Loucy (cell line): ENCODE measurements around the gene CBX3.

Experiments used
- H2AFZ ChIP-seq: fragments of 200-600 bp; sonication (generic); 2 replicates; pipeline ENCODE4 v1.6.0; 2016; ENCODE audit warnings: antibody characterized with exemption, mild to moderate bottlenecking, low read length, moderate library complexity
- H3F3A ChIP-seq: fragments of 200-600 bp; 2 replicates; pipeline ENCODE4 v1.6.0; 2016; ENCODE audit warnings: antibody characterized with exemption, low read depth, mild to moderate bottlenecking
- H3K27me3 ChIP-seq: fragments of 200-600 bp; sonication (generic); 2 replicates; pipeline ENCODE4 v1.6.1; 2014; ENCODE audit warnings: low read length, mild to moderate bottlenecking; ENCODE audit not compliant: insufficient read depth, poor library complexity, severe bottlenecking
- H3K36me3 ChIP-seq: fragments of 200-600 bp; sonication (generic); 2 replicates; pipeline ENCODE4 v1.6.1; 2016; ENCODE audit warnings: low read length; ENCODE audit not compliant: insufficient read depth
- H3K4me1 ChIP-seq: fragments of 200-600 bp; sonication (generic); 2 replicates; pipeline ENCODE4 v1.5.1; 2014; ENCODE audit warnings: low read length, mild to moderate bottlenecking; ENCODE audit not compliant: insufficient read depth, poor library complexity, severe bottlenecking
- H3K4me2 ChIP-seq: fragments of 200-600 bp; sonication (generic); 2 replicates; pipeline ENCODE4 v1.6.0; 2014; ENCODE audit warnings: antibody characterized with exemption, low read length, low read depth, mild to moderate bottlenecking; ENCODE audit not compliant: poor library complexity, severe bottlenecking
- H3K4me3 ChIP-seq: fragments of 200-600 bp; sonication (generic); 2 replicates; pipeline ENCODE4 v1.5.1; 2014; ENCODE audit warnings: low read length, mild to moderate bottlenecking, mixed read lengths; ENCODE audit not compliant: poor library complexity, severe bottlenecking
- H3K79me2 ChIP-seq: fragments of 200-600 bp; sonication (generic); 2 replicates; pipeline ENCODE4 v1.6.1; 2014; ENCODE audit warnings: low read length; ENCODE audit not compliant: insufficient read depth
- H3K9ac ChIP-seq: fragments of 200-600 bp; sonication (generic); 2 replicates; pipeline ENCODE4 v1.6.0; 2014; ENCODE audit warnings: mild to moderate bottlenecking, low read depth, low read length, moderate library complexity; ENCODE audit not compliant: poor library complexity, severe bottlenecking
- H3K9me2 ChIP-seq: fragments of 200-600 bp; sonication (generic); replicated peaks from 2 replicates; pipeline ENCODE4 v1.6.1; 2016; ENCODE audit warnings: low read depth, low read length, mixed read lengths
- H3K9me3 ChIP-seq: fragments of 200-600 bp; sonication (generic); 2 replicates; pipeline ENCODE4 v1.6.1; 2014; ENCODE audit warnings: mild to moderate bottlenecking, antibody characterized with exemption, low read length, low read depth; ENCODE audit not compliant: insufficient read depth
- H4K20me1 ChIP-seq: fragments of 200-600 bp; sonication (generic); 2 replicates; pipeline ENCODE4 v1.6.0; 2014; ENCODE audit warnings: antibody characterized with exemption, low read length, mild to moderate bottlenecking; ENCODE audit not compliant: insufficient read depth, poor library complexity, severe bottlenecking
- EZH2phosphoT487 ChIP-seq: fragments of 200-600 bp; IDR thresholded peaks from 2 replicates; pipeline ENCODE4 v1.6.1; 2018; ENCODE audit warnings: antibody characterized with exemption, mild to moderate bottlenecking, moderate library complexity, borderline replicate concordance
- TF ChIP-seq, protein P1 (sequence below): fragments of 200-600 bp; sonication (generic); conservative IDR thresholded peaks from 2 replicates; pipeline ENCODE4 v1.5.1; 2014; ENCODE audit warnings: mild to moderate bottlenecking, antibody characterized with exemption, low read length

CBX3 gene

DNA sequence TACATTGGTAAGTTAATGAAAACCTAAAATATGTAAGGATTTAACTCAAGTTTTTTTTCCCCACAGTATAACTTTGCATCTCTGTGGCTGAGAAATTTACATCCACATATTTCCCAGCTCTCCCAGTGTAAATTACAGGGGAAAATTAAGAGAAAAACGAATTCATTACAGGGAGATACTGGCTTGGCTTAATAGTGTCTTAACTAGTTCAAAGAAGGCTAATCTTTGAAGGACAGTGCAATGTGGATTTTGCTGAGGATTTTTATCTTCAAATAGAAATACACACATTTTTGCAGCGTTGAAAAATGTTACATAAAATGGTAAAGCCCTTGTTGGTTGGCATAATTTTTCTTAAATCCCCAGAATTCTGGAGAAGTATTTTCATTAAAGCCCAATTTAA lies 1.5 kb downstream of the CBX3 start:
- Histone ChIP-seq H4K20me1 (peaks cover 80% of the 10 kb centered on the region), H2AFZ (no peak overlapping the region), H3K9ac (peak overlapping the region; percentile 99), H3K4me3 (peak overlapping the region; percentile 93), H3K9me2 (no peaks in the 10 kb centered on the region), H3K4me2 (peak overlapping the region; percentile 88), H3K9me3 (no peaks in the 10 kb centered on the region), H3F3A (peaks cover 5% of the 10 kb centered on the region), H3K79me2 (peaks cover 89% of the 10 kb centered on the region), H3K36me3 (peaks cover 42% of the 10 kb centered on the region), H3K27me3 (peaks cover 14% of the 10 kb centered on the region), H3K4me1 (peaks cover 45% of the 10 kb centered on the region)
- TF ChIP-seq EZH2phosphoT487: no peak
- TF ChIP-seq, protein P1, sequence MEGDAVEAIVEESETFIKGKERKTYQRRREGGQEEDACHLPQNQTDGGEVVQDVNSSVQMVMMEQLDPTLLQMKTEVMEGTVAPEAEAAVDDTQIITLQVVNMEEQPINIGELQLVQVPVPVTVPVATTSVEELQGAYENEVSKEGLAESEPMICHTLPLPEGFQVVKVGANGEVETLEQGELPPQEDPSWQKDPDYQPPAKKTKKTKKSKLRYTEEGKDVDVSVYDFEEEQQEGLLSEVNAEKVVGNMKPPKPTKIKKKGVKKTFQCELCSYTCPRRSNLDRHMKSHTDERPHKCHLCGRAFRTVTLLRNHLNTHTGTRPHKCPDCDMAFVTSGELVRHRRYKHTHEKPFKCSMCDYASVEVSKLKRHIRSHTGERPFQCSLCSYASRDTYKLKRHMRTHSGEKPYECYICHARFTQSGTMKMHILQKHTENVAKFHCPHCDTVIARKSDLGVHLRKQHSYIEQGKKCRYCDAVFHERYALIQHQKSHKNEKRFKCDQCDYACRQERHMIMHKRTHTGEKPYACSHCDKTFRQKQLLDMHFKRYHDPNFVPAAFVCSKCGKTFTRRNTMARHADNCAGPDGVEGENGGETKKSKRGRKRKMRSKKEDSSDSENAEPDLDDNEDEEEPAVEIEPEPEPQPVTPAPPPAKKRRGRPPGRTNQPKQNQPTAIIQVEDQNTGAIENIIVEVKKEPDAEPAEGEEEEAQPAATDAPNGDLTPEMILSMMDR: no peak

DNA sequence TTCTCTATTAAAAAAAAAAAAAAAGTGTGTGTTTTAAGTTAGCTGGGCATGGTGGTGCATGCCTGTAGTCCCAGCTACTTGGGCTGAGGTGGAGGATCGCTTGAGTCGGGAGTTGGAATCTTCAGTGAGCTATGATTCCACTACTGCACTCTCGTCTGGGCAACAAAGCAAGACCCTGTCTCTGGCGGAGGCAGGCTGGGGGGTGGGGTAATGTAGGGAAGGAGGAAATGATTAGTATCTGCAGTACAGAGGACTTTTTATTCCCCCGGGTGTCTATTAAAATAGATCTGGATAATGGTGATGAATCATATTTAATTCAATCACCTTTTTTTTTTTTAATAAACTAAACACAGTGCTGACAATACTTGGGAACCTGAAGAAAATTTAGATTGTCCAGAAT lies 6.5 kb downstream of the CBX3 start:
- Histone ChIP-seq H3K9ac (no peak overlapping the region), H3K36me3 (peaks cover 73% of the 10 kb centered on the region), H3K9me3 (no peaks in the 10 kb centered on the region), H3F3A (no peaks in the 10 kb centered on the region), H3K9me2 (no peaks in the 10 kb centered on the region), H3K79me2 (peaks cover 98% of the 10 kb centered on the region), H3K4me1 (peaks cover 65% of the 10 kb centered on the region), H3K4me3 (peak overlapping the region; percentile 93), H3K27me3 (no peaks in the 10 kb centered on the region), H4K20me1 (peaks cover 98% of the 10 kb centered on the region), H3K4me2 (peak overlapping the region; percentile 88), H2AFZ (no peak overlapping the region)
- TF ChIP-seq, protein P1: no peak
- no peak for TF ChIP-seq EZH2phosphoT487

DNA sequence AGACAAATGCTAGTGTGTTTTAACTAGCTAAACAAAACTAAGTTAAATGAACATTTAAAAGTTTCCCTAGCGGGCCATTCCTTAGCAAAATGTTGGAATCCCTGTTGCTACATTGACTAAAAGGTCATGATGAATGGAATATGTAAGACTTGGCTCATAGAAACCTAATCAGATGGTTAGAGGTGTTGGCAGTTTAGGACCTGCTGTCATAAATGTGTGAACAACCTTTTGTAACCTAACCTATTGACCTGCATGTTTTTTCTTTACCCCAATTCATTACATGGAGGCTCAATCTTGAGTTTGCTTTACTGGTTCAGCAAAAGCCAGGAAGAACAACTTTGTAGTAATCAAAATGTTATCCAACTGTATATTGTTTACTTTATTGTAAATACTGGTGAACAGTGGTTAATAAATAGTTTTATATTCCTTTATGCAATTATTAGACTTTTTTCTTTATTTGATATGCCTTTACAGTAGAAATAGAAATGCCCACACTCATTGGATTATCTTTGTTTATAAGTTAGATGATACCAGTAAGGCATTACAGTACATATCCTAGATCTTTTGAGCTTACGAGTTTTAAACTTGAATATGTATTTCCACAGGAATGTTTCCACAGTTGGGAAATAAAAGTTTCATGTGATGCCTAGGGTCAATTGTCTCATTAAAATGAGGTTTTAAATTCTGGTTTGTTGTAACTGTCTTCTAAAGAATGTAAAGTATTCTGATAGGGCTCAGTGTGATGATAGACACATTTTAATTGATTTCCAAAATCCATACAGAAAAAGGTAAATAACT lies 11.6 kb downstream of the CBX3 start:
- H2AFZ ChIP-seq: no peak overlapping the region
- no peaks in the 10 kb centered on the region; the same call in 1 of the 2 replicates for H3F3A ChIP-seq
- H3K4me3 ChIP-seq: no peak overlapping the region
- H3K27me3 ChIP-seq: no peaks in the 10 kb centered on the region
- H3K36me3 ChIP-seq: peaks cover 54% of the 10 kb centered on the region
- no peaks in the 10 kb centered on the region for H3K9me2 ChIP-seq
- H3K9ac ChIP-seq: no peak overlapping the region
- no peaks in the 10 kb centered on the region for H3K9me3 ChIP-seq
- no peak overlapping the region for H3K4me2 ChIP-seq
- H4K20me1 ChIP-seq: peaks cover 51% of the 10 kb centered on the region
- H3K79me2 ChIP-seq: peaks cover 47% of the 10 kb centered on the region
- H3K4me1 ChIP-seq: peaks cover 22% of the 10 kb centered on the region
- no peak for TF ChIP-seq EZH2phosphoT487
- TF ChIP-seq, protein P1: no peak
